CD4-positive, alpha-beta T cell treated with Interleukin-15 for 1 hour (primary cell): ENCODE measurements around the gene LBX2.
"Not testable (repeated sequence)": the region's sequence is repeated elsewhere in the genome, so short reads cannot be mapped to it uniquely, and the experiment has no call there.

Experiments
- DNase-seq: peaks from one replicate; pipeline ENCODE4 v3.0.0-alpha.2; 2020

Gene LBX2

GRCh38 chr2:74503506-74504475, 4.4 kb upstream of the LBX2 start:
- DNase-seq = no peak

GRCh38 chr2:74502720-74503505, 3.5 kb upstream of the LBX2 start:
- DNase-seq = peak; percentile 78

- DNase-seq = no peak
Observed at GRCh38 chr2:74502147-74502719, 2.8 kb upstream of the LBX2 start.

- DNase-seq = no peak
Observed at GRCh38 chr2:74501335-74502071, 2.1 kb upstream of the LBX2 start.

GRCh38 chr2:74500578-74500946, 1.2 kb upstream of the LBX2 start:
- DNase-seq = no peak

GRCh38 chr2:74499940-74500577, 656 bp upstream of the LBX2 start:
- no peak for DNase-seq

- DNase-seq = no peak
Observed at GRCh38 chr2:74498500-74499266, 720 bp downstream of the LBX2 start.

GRCh38 chr2:74497777-74498499, 1.5 kb downstream of the LBX2 start:
- DNase-seq = no peak

- no peak for DNase-seq
Observed at GRCh38 chr2:74496997-74497776, 2.2 kb downstream of the LBX2 start.

- DNase-seq = no peak
Observed at GRCh38 chr2:74495440-74495839, 4.0 kb downstream of the LBX2 start.

- DNase-seq = no peak
Observed at GRCh38 chr2:74493546-74493945, 5.9 kb downstream of the LBX2 start.

GRCh38 chr2:74491648-74492544, 7.5 kb downstream of the LBX2 start:
- no peak for DNase-seq

- no peak for DNase-seq
Observed at GRCh38 chr2:74489906-74490305, 9.5 kb downstream of the LBX2 start.

GRCh38 chr2:74488643-74489481, 10.5 kb downstream of the LBX2 start:
- no peak for DNase-seq

GRCh38 chr2:74486141-74486540, 13.3 kb downstream of the LBX2 start:
- no peak for DNase-seq

- DNase-seq = not testable (repeated sequence)
Observed at GRCh38 chr2:74483675-74484164, 15.7 kb downstream of the LBX2 start.

- DNase-seq = peak; percentile 94
Observed at GRCh38 chr2:74482801-74483674, 16.4 kb downstream of the LBX2 start, which contains the start of the genes CCDC142 and TTC31. TSS of gene CCDC142 (minus strand) at chr2:74482998. CDS start at chr2:74482837, 161 bp downstream. TSS of gene TTC31 (plus strand) at chr2:74483081. CDS start at chr2:74483096, 15 bp downstream.
